Glomerular visceral epithelial cell (primary cell): ENCODE results near the gene SPPL2B.

Experiments used
- DNase-seq: peaks from one replicate; pipeline ENCODE4 v3.0.0-alpha.2; 2016; ENCODE audit errors: extremely low spot score

Gene SPPL2B

DNA sequence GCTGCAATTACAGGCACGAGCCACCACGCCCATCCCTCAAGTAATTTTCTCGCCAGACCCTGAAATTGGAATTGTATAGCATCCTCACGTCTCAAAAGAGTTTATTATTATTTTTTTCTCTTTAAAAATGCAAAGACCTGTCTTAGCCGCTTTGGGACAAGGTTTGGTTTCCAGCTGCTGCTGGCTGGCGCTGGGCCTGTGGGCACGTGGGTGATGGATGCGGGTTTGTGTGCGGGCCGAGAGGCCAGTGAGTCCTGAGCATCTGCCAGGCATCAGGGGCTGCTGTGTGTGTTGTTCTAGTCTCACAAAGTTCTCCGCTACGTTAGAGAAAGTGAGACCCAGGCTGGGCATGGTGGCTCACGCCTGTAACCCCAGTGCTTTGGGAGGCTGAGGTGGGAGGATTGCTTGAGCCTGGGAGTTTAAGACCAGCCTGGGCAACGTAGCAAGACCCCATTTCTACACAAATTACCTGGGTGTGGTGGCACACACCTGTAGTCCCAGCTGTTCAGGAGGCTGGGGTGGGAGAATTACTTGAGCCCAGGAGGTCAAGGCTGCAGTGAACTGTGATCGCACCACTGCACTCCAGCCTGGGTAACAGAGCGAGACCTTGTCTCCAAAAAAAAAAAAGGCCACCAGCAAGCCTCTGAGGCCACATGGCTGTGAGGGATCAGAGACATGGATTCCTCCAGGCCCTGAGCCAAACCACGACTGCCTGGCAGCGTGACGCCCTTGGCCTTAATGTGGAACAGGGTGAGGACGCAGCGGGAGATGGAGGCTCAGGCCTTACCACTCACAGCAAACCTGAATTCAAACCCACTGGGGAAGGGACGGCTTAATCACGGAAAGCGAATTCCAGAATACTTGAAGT, 26.9 kb downstream of the SPPL2B start:
- DNase-seq: peak; percentile 37

DNA sequence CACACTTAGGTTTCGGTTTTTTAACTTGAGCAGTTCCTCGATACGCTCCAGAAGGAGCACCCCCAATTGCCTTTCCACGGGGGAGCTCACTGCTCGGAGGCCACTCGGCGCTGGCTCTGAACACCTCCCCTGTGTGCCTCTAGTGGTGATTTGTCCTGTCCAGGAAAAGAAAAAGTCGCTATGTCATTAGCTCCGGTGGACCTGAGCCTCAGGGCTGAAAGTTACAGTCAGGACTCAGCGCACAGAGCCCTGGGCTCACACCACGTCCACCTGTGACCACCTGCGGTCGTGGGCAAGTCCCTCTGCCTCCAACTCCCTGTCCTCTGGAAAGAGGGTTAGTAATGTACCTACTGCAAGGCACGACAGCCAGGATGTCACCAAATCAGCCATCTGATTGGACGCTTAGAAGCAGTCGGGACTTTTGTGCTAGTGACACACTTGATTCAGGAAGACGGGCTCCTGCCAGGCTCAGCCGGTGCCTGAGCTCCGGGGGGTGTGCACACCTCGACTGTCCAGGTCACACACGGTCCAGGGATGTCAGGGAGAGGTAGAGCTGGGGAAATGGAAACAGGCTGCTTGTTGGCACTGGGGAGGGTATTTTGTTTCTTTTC, 27.7 kb downstream of the SPPL2B start:
- no peak for DNase-seq

DNA sequence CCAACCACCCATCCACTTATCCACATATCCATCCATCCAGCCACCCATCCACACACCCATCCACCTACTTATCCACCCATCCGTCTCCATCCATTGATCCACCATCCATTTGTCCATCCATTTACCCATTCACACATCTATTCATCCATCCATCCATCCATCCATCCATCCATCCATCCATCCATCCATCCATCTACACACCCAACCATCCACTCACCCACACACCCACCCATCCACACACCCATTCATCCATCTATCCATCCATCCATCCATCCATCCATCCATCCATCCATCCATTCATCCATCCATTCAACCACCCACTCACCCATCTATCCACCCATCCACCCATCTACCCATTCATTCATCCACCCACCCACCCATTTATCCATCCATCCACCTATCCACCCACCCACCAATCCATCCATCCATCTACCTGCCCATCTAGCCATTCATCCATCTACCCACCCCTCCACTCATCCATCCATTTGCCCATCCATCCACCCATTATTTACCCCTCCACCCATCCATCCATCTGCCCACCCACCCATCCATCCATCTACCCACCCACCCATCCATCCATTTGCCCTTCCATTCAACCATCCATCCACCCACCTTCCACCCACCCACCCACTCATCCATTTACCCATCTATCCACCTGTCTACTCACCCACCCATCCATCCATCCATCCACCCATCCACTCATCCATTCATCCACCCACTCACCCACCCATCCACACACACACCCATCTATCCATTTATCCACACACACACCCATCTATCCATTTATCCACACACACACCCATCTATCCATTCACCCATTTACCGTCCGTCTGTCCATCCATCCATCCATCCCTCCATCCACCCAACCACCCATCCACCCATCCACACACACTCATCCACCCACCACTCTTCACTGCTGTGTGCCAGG, 29.1 kb downstream of the SPPL2B start:
- DNase-seq: no peak

DNA sequence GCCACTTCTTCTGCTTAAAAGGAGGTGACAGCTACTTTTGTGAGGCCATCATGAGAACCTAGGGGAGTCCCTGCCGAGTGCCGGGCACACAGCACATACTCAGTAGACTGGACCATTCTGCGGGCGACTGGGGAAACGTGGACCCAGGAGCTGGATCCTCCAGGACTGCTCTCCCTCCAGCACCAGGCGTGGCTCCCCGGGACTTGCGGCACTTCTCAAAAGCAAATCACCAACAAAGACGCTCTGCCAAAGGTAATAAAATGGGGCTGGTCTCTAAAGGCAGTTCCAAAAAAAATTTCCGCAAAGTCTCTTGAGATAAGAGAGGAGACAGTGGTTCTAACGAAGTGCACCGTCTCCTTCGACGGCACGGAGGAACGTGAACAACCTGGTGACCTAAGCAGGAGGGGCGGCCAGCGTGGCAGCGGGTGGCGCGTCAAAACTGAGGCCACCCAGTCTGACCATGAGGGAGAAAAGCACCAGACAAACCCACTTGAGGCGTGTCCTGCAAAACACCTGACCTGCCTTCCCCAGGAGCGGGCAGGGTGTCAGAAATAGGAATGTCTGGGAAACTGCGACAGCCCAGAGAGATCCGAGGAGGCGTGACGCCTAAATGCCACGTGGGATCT, 30.2 kb downstream of the SPPL2B start:
- DNase-seq: no peak

DNA sequence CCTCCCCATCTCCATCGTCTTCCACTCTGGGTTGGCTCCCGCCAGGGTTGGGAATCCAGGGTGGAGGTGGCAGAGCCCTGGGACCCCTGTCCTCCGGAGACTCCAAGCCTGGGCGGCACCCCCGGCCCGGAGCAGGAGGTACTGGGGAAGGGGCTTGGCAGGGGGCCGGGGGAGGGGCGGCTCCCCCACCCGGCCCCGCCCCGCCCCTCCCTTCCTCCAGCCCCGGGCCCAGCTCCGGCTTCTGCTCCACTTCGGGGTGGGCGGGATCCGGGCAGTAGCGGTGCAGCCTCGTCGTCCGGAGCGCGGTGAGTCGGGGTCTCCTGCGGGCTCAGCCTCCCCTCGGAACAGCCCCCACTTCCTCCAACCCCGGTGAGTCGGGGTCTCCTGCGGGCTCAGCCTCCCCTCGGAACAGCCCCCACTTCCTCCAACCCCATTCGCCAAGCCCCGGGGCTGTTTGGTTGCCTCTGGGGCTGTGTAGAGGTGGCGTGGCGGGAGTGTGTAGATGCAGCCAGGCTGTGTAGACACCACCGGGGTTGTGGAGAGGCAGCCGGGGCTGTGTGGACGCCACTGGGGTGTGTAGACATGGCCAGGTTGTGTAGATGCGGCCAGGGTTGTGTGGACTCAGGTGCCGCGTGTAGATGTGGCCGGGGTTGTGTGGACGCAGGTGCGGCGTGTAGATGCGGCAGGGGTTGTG, 31.7 kb downstream of the SPPL2B start, which contains the start of gene TMPRSS9:
TMPRSS9 (plus strand) TSS at position 274 of the 694 bp plus-strand sequence. CDS start 29,521 bp downstream, outside the sequence.
- DNase-seq: no peak

DNA sequence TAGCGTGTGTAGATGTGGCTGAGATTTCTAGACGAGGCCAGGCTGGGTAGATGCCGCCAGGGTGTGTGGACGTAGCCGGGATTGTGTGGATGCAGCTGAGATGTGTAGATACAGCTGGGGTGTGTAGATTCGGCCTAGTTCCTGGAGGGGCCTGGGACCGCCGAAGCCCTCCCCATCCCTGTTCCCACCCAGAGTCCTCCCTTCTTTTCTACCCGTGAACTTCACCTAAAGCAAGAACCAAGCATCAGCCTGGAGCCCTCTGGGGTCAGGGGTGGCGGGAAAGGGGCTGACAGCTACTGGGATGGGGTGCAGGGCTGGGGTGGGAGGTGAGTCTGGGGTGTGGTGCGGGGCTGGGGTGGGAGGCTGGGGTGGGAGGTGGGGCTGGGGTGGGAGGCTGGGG, 32.3 kb downstream of the SPPL2B start:
- DNase-seq: no peak

DNA sequence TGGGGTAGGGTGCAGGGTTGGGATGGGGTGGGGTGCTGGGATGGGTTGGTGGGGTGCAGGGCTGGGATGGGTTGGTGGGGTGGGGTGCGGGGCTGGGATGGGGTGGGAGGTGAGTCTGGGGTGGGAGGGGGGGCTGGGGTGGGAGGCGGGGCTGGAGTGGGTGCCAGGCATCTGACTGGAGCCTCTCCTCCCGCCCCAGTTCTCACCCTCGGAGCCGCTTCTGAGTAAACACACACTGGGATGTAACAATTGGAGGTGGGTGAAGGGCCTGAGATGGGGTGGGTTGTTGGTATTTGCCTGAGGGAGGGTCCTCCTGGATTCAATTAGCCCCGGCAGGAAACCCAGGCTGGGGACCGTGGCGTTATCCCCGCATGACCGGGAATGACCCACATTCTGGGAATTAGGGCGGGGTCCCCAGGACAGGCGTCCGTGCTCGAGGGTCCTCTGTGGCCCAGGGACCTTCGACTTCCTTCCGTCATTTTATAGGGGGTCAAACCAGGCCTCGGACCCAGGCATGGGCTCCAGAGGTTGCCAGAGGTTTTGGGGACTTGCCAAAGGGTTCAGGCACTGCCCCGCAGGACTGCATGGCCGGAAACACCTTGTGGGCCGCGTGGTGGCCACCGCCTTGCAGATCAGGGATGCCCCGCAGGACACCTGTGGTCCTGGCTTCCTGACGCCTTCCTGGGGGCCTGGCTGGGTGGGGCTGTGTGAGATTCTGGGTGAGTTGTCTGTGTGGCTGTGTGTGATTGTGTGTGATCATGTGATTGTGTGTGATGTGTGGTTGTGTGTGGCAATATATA, 33.0 kb downstream of the SPPL2B start:
- no peak for DNase-seq

DNA sequence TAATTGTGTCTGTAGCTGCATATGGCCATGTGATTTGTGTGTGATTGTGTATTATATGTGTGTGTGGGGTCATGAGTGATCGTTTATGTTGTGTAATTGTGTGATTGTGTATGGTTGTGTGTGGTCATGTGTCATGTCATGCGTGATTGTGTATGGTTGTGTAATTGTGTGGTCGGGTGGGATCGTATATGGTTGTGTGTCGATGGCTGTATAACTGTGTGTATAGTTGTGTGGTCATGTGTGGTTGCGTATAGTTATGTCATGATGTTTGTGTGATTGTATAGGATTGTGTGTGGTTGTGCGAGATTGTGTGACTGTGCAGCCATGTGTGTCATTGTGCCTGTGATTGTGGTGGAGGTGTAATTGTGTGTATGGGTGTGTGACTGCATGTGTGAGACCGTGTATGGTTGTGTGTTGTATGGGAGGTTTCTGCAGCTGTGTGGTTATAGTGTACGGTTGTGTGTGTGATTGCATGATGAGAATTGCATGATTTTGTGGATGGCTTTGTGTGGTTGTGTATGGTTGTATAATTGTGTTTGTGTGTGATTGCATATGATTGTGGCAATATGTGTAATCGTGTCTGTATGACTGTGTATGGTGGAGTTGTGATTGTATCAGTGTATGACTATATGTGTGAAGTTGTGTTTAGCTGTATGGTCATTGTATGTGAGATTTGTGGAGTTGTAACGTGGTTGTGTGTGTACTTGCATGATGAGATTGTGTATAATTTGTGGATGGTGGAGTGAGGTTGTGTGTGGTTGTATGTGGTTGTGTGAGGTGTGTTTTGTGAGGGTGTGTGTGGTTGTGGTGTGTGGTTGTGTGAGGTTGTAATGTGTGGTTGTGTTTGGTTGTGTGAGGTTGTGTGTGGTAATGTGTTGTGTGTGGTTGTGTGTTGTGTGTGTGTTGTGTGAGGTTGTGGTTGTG, 33.8 kb downstream of the SPPL2B start:
- DNase-seq: no peak

DNA sequence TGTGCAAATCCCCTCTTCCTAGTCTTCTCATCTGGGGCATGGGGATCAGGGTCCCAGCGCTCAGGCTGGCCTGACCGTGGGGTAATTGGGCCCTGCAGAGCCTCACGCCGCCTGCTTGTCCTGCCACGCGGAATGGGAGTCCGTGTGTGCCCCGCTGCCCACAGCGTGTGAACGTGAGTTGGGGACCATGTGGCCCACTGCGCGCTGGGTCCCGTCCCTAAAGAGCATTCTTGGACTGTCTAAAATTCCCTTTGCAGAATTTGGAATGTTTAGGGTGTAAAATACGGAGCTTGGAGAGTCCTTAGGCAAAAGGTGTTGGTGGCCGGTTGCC, 34.5 kb downstream of the SPPL2B start:
- no peak for DNase-seq

DNA sequence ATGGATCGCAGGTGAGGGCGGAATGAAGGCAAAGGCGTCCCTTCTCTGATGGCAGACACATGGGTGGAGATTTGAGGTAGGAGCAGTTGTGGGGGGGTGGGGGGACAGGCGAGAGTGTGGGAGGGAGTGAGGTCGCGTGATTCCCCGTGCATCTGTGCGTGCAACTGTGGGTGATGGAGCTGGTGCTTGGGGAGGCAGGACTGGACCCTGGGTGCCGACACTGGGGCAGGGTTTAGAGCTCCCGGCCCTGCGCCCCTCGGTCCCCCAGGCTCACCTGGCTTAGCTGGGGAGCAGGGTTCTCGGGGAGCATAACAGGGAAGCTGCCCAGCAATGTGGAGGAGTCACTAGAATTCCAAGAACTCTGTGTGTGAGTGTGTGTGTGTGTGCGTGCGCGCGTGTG, 34.9 kb downstream of the SPPL2B start:
- no peak for DNase-seq

DNA sequence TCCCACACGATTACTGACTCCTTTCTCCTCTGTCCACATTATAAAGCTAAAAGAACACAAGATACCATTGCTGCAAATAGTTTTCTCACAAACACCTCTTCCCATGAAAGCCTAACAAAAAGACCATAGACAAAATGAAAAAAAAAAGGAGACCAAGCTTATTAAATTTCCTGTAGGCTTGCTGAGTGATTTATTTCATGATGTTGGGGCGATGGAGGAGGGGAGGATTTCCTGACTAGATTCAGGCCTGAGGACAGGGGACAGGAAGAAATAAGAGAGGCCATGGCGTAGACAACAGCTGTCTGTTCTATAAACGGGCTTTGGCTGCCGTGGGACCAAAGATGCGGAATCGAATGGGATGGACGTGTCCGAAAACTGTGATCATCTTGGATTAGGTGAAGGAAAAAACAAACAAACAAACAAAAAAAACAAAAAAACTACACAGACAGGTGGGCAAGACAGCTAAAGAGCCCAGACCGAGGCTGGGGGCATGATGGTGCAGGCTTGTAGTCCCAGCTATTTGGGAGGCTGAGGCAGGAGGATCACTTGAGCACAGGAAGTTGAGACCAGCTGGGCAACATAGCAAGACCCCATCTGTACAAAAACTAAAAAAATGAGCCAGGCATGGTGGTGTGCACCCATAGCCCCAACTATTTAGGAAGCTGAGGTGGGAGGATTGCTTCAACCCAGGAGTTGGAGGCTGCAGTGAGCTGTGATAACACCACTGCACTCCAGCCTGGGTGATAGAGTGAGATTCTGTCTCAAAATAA, 36.9 kb downstream of the SPPL2B start:
- DNase-seq: no peak

DNA sequence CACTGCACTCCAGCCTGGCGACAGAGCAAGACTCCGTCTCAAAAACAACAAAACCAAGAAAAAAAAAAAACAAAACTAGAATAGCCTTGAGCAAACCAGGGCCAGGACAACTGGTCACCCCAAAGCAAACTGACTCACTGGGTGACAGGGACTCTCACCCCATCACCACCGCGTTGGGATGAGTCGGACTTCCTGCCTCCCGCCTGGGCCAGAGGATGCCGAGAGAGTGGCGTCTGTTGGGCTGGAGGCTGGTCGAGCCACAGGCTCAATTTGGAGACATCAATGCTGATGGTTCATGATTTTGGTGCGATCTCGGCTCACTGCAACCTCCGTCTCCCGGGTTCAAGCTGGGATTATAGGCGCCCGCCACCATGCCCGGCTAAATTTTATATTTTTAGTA, 43.2 kb downstream of the SPPL2B start:
- DNase-seq: no peak

DNA sequence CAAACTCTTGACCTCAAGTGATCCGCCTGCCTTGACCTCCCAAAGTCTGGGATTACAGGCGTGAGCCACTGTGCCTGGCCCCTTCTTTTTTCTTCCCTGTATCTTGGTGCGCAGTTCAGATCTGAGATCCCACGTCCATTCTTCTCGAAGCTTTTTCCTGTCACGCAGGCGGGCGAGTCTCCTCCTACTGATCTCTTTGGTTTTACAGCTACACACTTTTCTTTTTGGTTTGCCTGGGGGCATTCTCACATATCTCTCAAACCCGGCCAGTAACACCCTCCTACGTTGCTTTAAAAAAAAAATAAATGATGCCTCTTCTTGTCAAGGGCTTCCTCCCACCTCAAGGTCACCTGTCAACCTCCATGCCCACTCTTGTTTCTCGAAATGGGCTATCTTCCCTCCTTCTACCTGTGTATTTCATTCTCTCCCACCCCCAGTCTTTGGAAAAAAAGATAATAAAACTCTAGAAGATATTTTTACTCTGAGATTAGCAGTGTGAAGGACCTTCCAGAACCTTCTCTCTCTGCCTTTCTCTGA, 43.7 kb downstream of the SPPL2B start:
- DNase-seq: no peak

DNA sequence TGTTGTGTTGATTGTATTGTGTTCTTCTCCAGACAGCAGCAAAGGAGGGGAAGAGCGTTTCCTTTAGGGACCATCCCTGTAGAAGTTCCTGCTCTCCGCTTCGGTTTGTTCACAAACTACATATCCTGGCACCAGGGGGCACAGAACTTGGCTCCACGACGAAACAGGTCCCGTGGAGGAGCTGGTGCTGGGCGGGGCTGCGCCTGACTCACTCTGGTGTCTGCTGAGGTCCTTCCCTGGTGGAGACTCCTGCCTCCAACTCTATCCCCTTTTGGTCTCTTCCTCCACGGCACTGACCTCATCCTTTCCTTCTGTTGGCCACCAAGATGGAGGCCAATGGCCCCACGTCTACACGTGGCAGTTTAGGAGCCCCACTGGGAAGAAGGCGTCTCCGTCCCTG, 46.3 kb downstream of the SPPL2B start:
- no peak for DNase-seq

DNA sequence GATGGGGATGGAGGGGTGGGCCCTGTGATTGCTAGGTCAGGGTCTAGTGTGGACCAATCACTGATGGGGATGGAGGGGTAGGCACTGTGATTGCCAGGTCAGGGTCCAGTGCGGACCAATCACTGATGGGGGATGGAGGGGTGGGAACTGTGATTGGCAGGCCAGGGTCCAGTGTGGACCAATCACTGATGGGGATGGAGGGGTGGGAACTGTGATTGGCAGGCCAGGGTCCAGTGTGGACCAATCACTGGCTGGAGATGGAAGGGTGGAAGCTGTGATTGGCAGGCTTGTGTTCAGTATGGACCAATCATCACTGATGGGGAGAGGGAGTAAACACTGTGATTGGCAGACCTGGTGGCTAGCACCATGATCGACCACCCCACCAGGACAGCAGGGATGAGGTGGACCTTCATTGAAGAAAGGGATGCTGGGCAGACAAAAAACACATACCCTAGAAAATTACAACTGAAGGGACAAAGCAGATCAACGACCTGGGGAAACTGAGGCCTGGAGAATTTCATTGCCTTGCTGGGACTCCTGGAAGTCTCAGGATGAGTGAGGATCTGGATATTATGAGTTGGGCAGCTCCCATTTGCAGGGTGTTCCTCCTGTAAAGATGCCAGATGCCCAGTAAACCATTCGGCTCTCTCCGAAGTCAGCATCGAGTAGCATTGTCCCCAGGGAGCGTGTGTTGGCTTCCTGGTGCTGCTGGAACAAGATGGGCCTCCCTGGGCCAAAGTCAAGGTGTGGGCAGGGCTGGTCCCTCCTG, 47.1 kb downstream of the SPPL2B start:
- DNase-seq: no peak

DNA sequence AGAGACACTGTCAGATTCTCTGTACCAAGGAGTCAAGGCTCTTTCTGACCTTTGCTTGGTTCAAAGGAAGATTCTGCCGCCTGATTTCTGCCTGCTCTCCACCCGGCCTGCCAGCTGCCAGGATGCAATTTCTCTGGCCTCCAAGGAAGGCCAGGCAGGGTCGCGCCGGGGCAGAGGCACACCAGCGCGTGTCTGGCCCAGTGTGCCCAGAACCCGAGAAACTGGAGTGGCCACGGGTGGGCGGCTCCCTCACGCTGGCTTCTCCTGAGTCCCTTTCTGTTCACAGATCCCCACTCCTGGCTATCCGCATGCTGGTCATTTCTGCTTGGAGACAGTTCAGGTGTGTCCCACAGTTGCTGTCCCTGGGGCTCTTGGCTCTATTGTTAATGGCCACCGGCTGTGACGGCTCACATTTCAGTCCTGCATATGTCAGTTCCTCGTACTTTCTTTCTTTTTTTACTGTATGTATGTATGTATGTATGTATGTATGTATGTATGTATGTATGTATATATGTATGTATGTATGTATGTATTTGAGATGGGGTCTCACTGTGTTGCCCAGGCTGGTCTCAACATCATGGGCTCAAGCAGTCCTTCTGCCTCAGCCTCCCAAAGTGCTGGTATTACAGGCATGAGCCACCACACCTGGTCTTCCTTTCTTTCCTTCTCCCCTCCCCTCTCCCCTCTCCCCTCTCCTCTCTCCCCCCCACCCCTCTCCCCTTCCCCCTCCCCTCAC, 48.5 kb downstream of the SPPL2B start:
- DNase-seq: no peak

DNA sequence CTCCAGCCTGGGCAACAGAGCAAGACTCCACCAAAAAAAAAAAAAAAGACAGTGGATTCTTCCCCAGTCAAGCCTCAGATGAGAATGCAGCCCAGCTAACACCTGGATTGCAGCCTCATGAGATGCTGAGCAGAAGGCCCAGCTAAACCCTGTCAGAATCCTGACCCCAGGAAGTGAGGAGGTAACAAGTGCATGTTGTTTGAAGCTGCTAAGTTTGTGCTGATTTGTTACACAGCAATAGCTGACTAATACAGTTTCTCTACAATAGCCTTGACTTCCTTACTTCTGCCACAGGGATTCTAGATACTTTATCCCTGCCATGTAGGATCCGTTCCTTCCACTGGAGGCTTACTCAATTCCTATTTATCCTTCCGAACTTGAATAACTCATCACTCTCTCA, 52.1 kb downstream of the SPPL2B start:
- DNase-seq: no peak
